DMS153 (cell line): Measurements from ENCODE around the gene SHISA9.

ENCODE experiments used
- DNase-seq: peaks from one replicate; lab custom pipeline; 2025; lab: John Stamatoyannopoulos, UW

The SHISA9 gene

GRCh38 chr16:13269359-13269758, 368.0 kb downstream of the SHISA9 start:
- DNase-seq, result no peak

GRCh38 chr16:13269905-13270528, 368.6 kb downstream of the SHISA9 start:
- no peak for DNase-seq

GRCh38 chr16:13270602-13271001, 369.2 kb downstream of the SHISA9 start:
- DNase-seq, result no peak

- no peak for DNase-seq
These were observed 388.1 kb downstream of the SHISA9 start for GRCh38 chr16:13289515-13289914.
